Body of pancreas (tissue), 4 donors: ENCODE data around the gene SELENOV. TPM values are rescaled to one million over a fixed set of nuclear protein-coding genes. Genes with fewer than 3 reads are reported as not detected.

Source experiments
- ATAC-seq: fragments of 150-250 bp; one replicate; pipeline ENCODE4 v1.9.1; 2016
- DNase-seq, 4 donors: peaks; one replicate each; pipeline ENCODE4 v3.0.0-alpha.2; 2019
- H3K27ac ChIP-seq, 4 donors: fragments of 200-600 bp; sonication (generic); 1 replicate in 3 of 4; 2 replicates in 1 of 4; pipeline versions ENCODE4 v1.5.1 to v1.6.1; 2016 to 2019; ENCODE audit warnings: mild to moderate bottlenecking in 1 of 4, mixed read lengths in 1 of 4, moderate library complexity in 1 of 4
- H3K27me3 ChIP-seq, 2 donors: fragments of 200-600 bp; sonication (generic); one replicate each; pipeline ENCODE4 v1.6.0; 2016; ENCODE audit warnings: mild to moderate bottlenecking in 1 of 2
- H3K36me3 ChIP-seq, 2 donors: fragments of 200-600 bp; sonication (generic); replicated peaks in 1 of 2; 2 replicates each; pipeline ENCODE4 v1.5.1; 2016; ENCODE audit warnings: low read depth in 2 of 2; ENCODE audit not compliant: insufficient read depth in 1 of 2
- H3K4me1 ChIP-seq: fragments of 200-600 bp; sonication (generic); one replicate; pipeline ENCODE4 v1.6.0; 2016
- H3K4me3 ChIP-seq, 2 donors: fragments of 200-600 bp; sonication (generic); 1 replicate in 1 of 2; 2 replicates in 1 of 2; pipeline ENCODE4 v1.5.1; 2016 to 2019
- H3K9me3 ChIP-seq, 3 donors: fragments of 200-600 bp; sonication (generic); 1 replicate in 2 of 3; 2 replicates in 1 of 3; pipeline ENCODE4 v1.5.1; 2016
- CTCF ChIP-seq, 7 experiments: fragments of 450-650 bp in 4 of 7; fragments of 200-600 bp in 3 of 7; sonication (generic) in 3 of 7; IDR thresholded peaks; one replicate each; pipeline ENCODE4 v1.5.1; 2016 to 2019; ENCODE audit warnings: antibody characterized with exemption in 7 of 7
- POLR2A ChIP-seq, 3 donors: fragments of 450-650 bp; IDR thresholded peaks; one replicate each; pipeline ENCODE4 v1.6.1; 2016; ENCODE audit warnings: antibody characterized with exemption in 3 of 3, mild to moderate bottlenecking in 2 of 3
- WGBS, 2 donors: methylation state at CpG; one replicate each; pipeline ENCODE4 v1.1.5; 2017; 5-methylcytosine and 5-hydroxymethylcytosine counted together
- intact Hi-C: fragments of 100-400 bp; cut with DNase I; formaldehyde crosslinking; loops from one replicate; pipeline ENCODE4 v1.15.1; 2023
- total RNA-seq, 2 donors: library from RNA; depleted of rRNA; stranded (reverse); fragments of >200 nt; gene quantifications; one replicate each; pipeline ENCODE4 v1.1.0, GENCODE V29; 2016

SELENOV gene
- total RNA-seq, 2 donors from 2014 or later = not detected

GRCh38 chr19:39502640-39503417 is 12.1 kb upstream of the SELENOV start:
- peak; percentile 41 to 58 (median 46) for DNase-seq
- H3K27ac ChIP-seq = no peak overlapping the region
- WGBS, 2 donors = 13 to 23% methylated on average over 30 to 69 of the region's 69 CpGs
- TF ChIP-seq POLR2A (IDR thresholded peaks at IDR 0.05) (no peak), CTCF (IDR thresholded peaks at IDR 0.05) (peak; percentile 31 to 71 (median 57))
- no peaks in the 10 kb centered on the region for H3K36me3 ChIP-seq
- H3K4me3 ChIP-seq = no peak overlapping the region
- peak; percentile 50 for ATAC-seq
- H3K27me3 ChIP-seq = peaks cover 0 to 9% of the 10 kb centered on the region in 2 donors
- intact Hi-C loops = no loop called here
- no peaks in the 10 kb centered on the region for H3K9me3 ChIP-seq
- H3K4me1 ChIP-seq = peaks cover 24% of the 10 kb centered on the region

- 50 to 55% methylated on average over 7 of the region's 7 CpGs for WGBS, 2 donors
- Histone ChIP-seq H3K27me3 (no peaks in the 10 kb centered on the region), H3K36me3 (no peaks in the 10 kb centered on the region), H3K27ac (no peak overlapping the region), H3K4me3 (no peak overlapping the region), H3K4me1 (peaks cover 9% of the 10 kb centered on the region), H3K9me3 (no peaks in the 10 kb centered on the region)
- DNase-seq (no peak), ATAC-seq (no peak)
- TF ChIP-seq CTCF (IDR thresholded peaks at IDR 0.05) (no peak), POLR2A (IDR thresholded peaks at IDR 0.05) (no peak)
- intact Hi-C loops = loop anchor here (5.0 kb wide), 1 partner anchor 151 kb away; the partner anchor contains the start of gene LGALS16
Observed at GRCh38 chr19:39506598-39506943, 8.4 kb upstream of the SELENOV start.

GRCh38 chr19:39506944-39507714 is 7.8 kb upstream of the SELENOV start:
- WGBS, 2 donors = 2 to 6% methylated on average over 14 to 95 of the region's 96 CpGs
- peak in 1 of 4 donors; percentile 30 for DNase-seq
- no peaks in the 10 kb centered on the region for H3K27me3 ChIP-seq

GRCh38 chr19:39507715-39508364 is 7.1 kb upstream of the SELENOV start:
- WGBS, 2 donors = 17 to 19% methylated on average over 24 of the region's 24 CpGs
- H3K27ac ChIP-seq = no peak overlapping the region
- no peak overlapping the region for H3K4me3 ChIP-seq
- ATAC-seq = no peak
- peaks cover 4% of the 10 kb centered on the region for H3K4me1 ChIP-seq
- TF ChIP-seq CTCF (IDR thresholded peaks at IDR 0.05) (no peak), POLR2A (IDR thresholded peaks at IDR 0.05) (no peak)
- intact Hi-C loops = loop anchor here (5.0 kb wide), 1 partner anchor 149 kb away; the partner anchor contains the start of gene LGALS16
- H3K36me3 ChIP-seq = no peaks in the 10 kb centered on the region
- no peaks in the 10 kb centered on the region for H3K9me3 ChIP-seq
- no peak for DNase-seq
- H3K27me3 ChIP-seq = no peaks in the 10 kb centered on the region

More at GRCh38 chr19:39506944-39507714, 7.8 kb upstream of the SELENOV start:
- no peak for TF ChIP-seq POLR2A (IDR thresholded peaks at IDR 0.05)
- TF ChIP-seq CTCF (IDR thresholded peaks at IDR 0.05) = no peak
- H3K4me1 ChIP-seq = peaks cover 9% of the 10 kb centered on the region
- no peak overlapping the region for H3K27ac ChIP-seq
- no peaks in the 10 kb centered on the region for H3K36me3 ChIP-seq
- peak; percentile 17 for ATAC-seq
- no peaks in the 10 kb centered on the region for H3K9me3 ChIP-seq
- intact Hi-C loops = loop anchor here (5.0 kb wide), 1 partner anchor 150 kb away; the partner anchor contains the start of gene LGALS16
- H3K4me3 ChIP-seq = no peak overlapping the region
